Measurements from ENCODE around the gene SLC29A1.

- TF ChIP-seq CTCF (conservative IDR thresholded peaks at IDR 0.05; ENCODE audit: low read depth, low read length), result no peak
- no peak for TF ChIP-seq EZH2 (IDR thresholded peaks at IDR 0.05; ENCODE audit: borderline replicate concordance, low read depth, low read length, poor library complexity, severe bottlenecking)
These were observed 4.6 kb downstream of the SLC29A1 start for GRCh38 chr6:44228031-44228430.

Measured in A673 (cell line).